ENCODE measurements around the gene C2orf76.

GRCh38 chr2:119338272-119338671 lies 28.4 kb downstream of the C2orf76 start:
- TF ChIP-seq MYC (IDR thresholded peaks at IDR 0.05; ENCODE audit: borderline replicate concordance, low read length) = no peak
- no peak for TF ChIP-seq POLR2A (IDR thresholded peaks at IDR 0.05; ENCODE audit: low read length)
- no peak for TF ChIP-seq SMC3 (IDR thresholded peaks at IDR 0.05)
- TF ChIP-seq CTCF (IDR thresholded peaks at IDR 0.05) = no peak
- no peak for TF ChIP-seq RAD21 (conservative IDR thresholded peaks at IDR 0.05 in 1 of 2, IDR thresholded peaks at IDR 0.05 in 1 of 2)
- TF ChIP-seq RNF2 (IDR thresholded peaks at IDR 0.05; ENCODE audit: borderline replicate concordance, low read depth) = no peak
- TF ChIP-seq MAZ (IDR thresholded peaks at IDR 0.05; ENCODE audit: borderline replicate concordance, low read depth, low read length) = no peak
- no peak for TF ChIP-seq JUNB (IDR thresholded peaks at IDR 0.05)
- TF ChIP-seq JUN (IDR thresholded peaks at IDR 0.05) = no peak
- TF ChIP-seq NR3C1 (IDR thresholded peaks at IDR 0.05) = no peak
- no peak for TF ChIP-seq RFX5 (IDR thresholded peaks at IDR 0.05)
- no peak for TF ChIP-seq NFE2L2 (conservative IDR thresholded peaks at IDR 0.05; ENCODE audit: low read length)
- TF ChIP-seq, protein P1, sequence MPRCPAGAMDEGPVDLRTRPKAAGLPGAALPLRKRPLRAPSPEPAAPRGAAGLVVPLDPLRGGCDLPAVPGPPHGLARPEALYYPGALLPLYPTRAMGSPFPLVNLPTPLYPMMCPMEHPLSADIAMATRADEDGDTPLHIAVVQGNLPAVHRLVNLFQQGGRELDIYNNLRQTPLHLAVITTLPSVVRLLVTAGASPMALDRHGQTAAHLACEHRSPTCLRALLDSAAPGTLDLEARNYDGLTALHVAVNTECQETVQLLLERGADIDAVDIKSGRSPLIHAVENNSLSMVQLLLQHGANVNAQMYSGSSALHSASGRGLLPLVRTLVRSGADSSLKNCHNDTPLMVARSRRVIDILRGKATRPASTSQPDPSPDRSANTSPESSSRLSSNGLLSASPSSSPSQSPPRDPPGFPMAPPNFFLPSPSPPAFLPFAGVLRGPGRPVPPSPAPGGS (IDR thresholded peaks at IDR 0.05) = no peak
- TF ChIP-seq POLR2AphosphoS2 (conservative IDR thresholded peaks at IDR 0.05; ENCODE audit: low read length) = no peak

All from A549 (cell line).